Neural progenitor cell (in vitro differentiated cells): ENCODE data around the gene PACC1. TPM values are rescaled to one million over a fixed set of nuclear protein-coding genes. Genes with fewer than 3 reads are reported as not detected.

Experiments
- DNase-seq: peaks from one replicate; pipeline ENCODE4 v3.0.0-alpha.2; 2016; ENCODE audit warnings: low spot score
- H2AFZ ChIP-seq: fragments of 200-600 bp; sonication (generic); replicated peaks from 2 replicates; pipeline ENCODE4 v1.6.1; 2016; ENCODE audit warnings: antibody characterized with exemption
- H3F3A ChIP-seq: fragments of 200-600 bp; sonication (generic); 2 replicates; pipeline ENCODE4 v1.6.1; 2016; ENCODE audit warnings: antibody characterized with exemption, low read depth
- H3K27ac ChIP-seq: fragments of 200-600 bp; sonication (generic); 2 replicates; pipeline ENCODE4 v1.5.1; 2016; ENCODE audit warnings: mild to moderate bottlenecking
- H3K27me3 ChIP-seq: fragments of 200-600 bp; sonication (generic); 2 replicates; pipeline ENCODE4 v1.6.1; 2016; ENCODE audit warnings: mild to moderate bottlenecking, moderate library complexity
- H3K36me3 ChIP-seq: fragments of 200-600 bp; sonication (generic); 2 replicates; pipeline ENCODE4 v1.5.1; 2016
- H3K4me1 ChIP-seq: fragments of 200-600 bp; sonication (generic); 2 replicates; pipeline ENCODE4 v1.6.1; 2016; ENCODE audit warnings: mixed run types
- H3K4me2 ChIP-seq: fragments of 200-600 bp; sonication (generic); 2 replicates; pipeline ENCODE4 v1.6.1; 2016
- H3K4me3 ChIP-seq: fragments of 200-600 bp; sonication (generic); 2 replicates; pipeline ENCODE4 v1.5.1; 2016
- H3K79me2 ChIP-seq: fragments of 200-600 bp; sonication (generic); 2 replicates; pipeline ENCODE4 v1.6.1; 2016; ENCODE audit warnings: low read depth
- H3K9ac ChIP-seq: fragments of 200-600 bp; sonication (generic); 2 replicates; pipeline ENCODE4 v1.6.1; 2016
- H3K9me3 ChIP-seq: fragments of 200-600 bp; sonication (generic); 2 replicates; pipeline ENCODE4 v1.5.1; 2016; ENCODE audit warnings: low read depth
- H4K20me1 ChIP-seq: fragments of 200-600 bp; sonication (generic); 2 replicates; pipeline ENCODE4 v1.6.1; 2016; ENCODE audit warnings: low read depth
- H3K27ac Mint-ChIP-seq: 3 replicates; pipeline ENCODE4 v1.8.0; 2021; ENCODE audit warnings: mixed read lengths
- H3K27me3 Mint-ChIP-seq: 2 replicates; pipeline ENCODE4 v1.8.0; 2022; ENCODE audit warnings: low read depth, mild to moderate bottlenecking, inconsistent platforms, moderate library complexity, mixed read lengths; ENCODE audit not compliant: insufficient read depth
- H3K36me3 Mint-ChIP-seq: 3 replicates; pipeline ENCODE4 v1.8.0; 2021; ENCODE audit warnings: mixed read lengths
- H3K4me1 Mint-ChIP-seq: 3 replicates; pipeline ENCODE4 v1.8.0; 2021; ENCODE audit warnings: mixed read lengths
- H3K4me3 Mint-ChIP-seq: 3 replicates; pipeline ENCODE4 v1.8.0; 2021; ENCODE audit warnings: mild to moderate bottlenecking, moderate library complexity, mixed read lengths
- H3K9me3 Mint-ChIP-seq: 3 replicates; pipeline ENCODE4 v1.8.0; 2020; ENCODE audit warnings: mixed read lengths
- CTCF ChIP-seq: fragments of 200-600 bp; sonication (generic); IDR thresholded peaks from 2 replicates; pipeline ENCODE4 v1.5.1; 2017; ENCODE audit warnings: antibody characterized with exemption, mild to moderate bottlenecking
- EZH2 ChIP-seq: fragments of 200-600 bp; sonication (generic); IDR thresholded peaks from 2 replicates; pipeline ENCODE4 v1.6.1; 2017; ENCODE audit warnings: antibody characterized with exemption, mild to moderate bottlenecking, moderate library complexity
- EZH2phosphoT487 ChIP-seq: fragments of 200-600 bp; sonication (generic); IDR thresholded peaks from 2 replicates; pipeline ENCODE4 v1.6.1; 2017; ENCODE audit warnings: antibody characterized with exemption
- total RNA-seq: library from RNA; depleted of rRNA; stranded (reverse); fragments of >200 nt; gene quantifications from 2 replicates; pipeline ENCODE4 v1.2.3, GENCODE V29; 2015; ENCODE audit warnings: low replicate concordance

The PACC1 gene
- total RNA-seq, 1 donor from 2014 or later, result 21.1 TPM

- H3K9me3 Mint-ChIP-seq, result no peaks in the 10 kb centered on the region
- H2AFZ ChIP-seq, result no peak overlapping the region
- no peak overlapping the region for H3K27ac ChIP-seq
- no peak overlapping the region for H3K9ac ChIP-seq
- H3K4me1 ChIP-seq, result no peaks in the 10 kb centered on the region
- peaks cover 2% of the 10 kb centered on the region for H3F3A ChIP-seq
- no peaks in the 10 kb centered on the region for H3K9me3 ChIP-seq
- H3K27me3 Mint-ChIP-seq, result no peaks in the 10 kb centered on the region
- H4K20me1 ChIP-seq, result peaks cover 2% of the 10 kb centered on the region
- TF ChIP-seq EZH2phosphoT487 (no peak), EZH2 (no peak), CTCF (no peak)
- H3K27me3 ChIP-seq, result peaks cover 3% of the 10 kb centered on the region
- no peak overlapping the region for H3K4me3 ChIP-seq
- no peak overlapping the region for H3K4me2 ChIP-seq
- H3K4me1 Mint-ChIP-seq, result peaks cover 11% of the 10 kb centered on the region
- DNase-seq, result no peak
- H3K36me3 ChIP-seq, result no peaks in the 10 kb centered on the region
- peak overlapping the region; percentile 13 for H3K27ac Mint-ChIP-seq
- H3K36me3 Mint-ChIP-seq, result peaks cover 1% of the 10 kb centered on the region
- no peak overlapping the region for H3K4me3 Mint-ChIP-seq
- H3K79me2 ChIP-seq, result no peaks in the 10 kb centered on the region
These were observed 24.1 kb upstream of the PACC1 start for GRCh38 chr1:212438831-212439237.

GRCh38 chr1:212437179-212437798 is 22.6 kb upstream of the PACC1 start:
- no peaks in the 10 kb centered on the region for H3K36me3 Mint-ChIP-seq
- Histone ChIP-seq H3K4me3 (no peak overlapping the region), H3K36me3 (no peaks in the 10 kb centered on the region), H3F3A (peaks cover 4% of the 10 kb centered on the region), H3K27ac (no peak overlapping the region), H2AFZ (no peak overlapping the region), H3K4me1 (peaks cover under 1% of the 10 kb centered on the region), H3K79me2 (no peaks in the 10 kb centered on the region), H3K27me3 (peaks cover 15% of the 10 kb centered on the region), H3K4me2 (no peak overlapping the region), H4K20me1 (peaks cover 4% of the 10 kb centered on the region), H3K9me3 (no peaks in the 10 kb centered on the region), H3K9ac (no peak overlapping the region)
- no peak for DNase-seq
- H3K27me3 Mint-ChIP-seq, result no peaks in the 10 kb centered on the region
- no peaks in the 10 kb centered on the region for H3K9me3 Mint-ChIP-seq
- H3K4me3 Mint-ChIP-seq, result no peak overlapping the region
- peaks cover 19% of the 10 kb centered on the region for H3K4me1 Mint-ChIP-seq
- TF ChIP-seq CTCF, result no peak
- TF ChIP-seq EZH2phosphoT487, result no peak
- no peak for TF ChIP-seq EZH2
- H3K27ac Mint-ChIP-seq, result no peak overlapping the region

- TF ChIP-seq EZH2phosphoT487 (no peak), CTCF (no peak), EZH2 (no peak)
- Histone ChIP-seq H3K27me3 (peaks cover 28% of the 10 kb centered on the region), H3K9me3 (no peaks in the 10 kb centered on the region), H4K20me1 (peaks cover 4% of the 10 kb centered on the region), H3F3A (peaks cover 9% of the 10 kb centered on the region), H3K36me3 (no peaks in the 10 kb centered on the region), H3K4me3 (no peak overlapping the region), H3K4me1 (peaks cover 3% of the 10 kb centered on the region), H2AFZ (no peak overlapping the region), H3K79me2 (no peaks in the 10 kb centered on the region), H3K27ac (no peak overlapping the region), H3K9ac (no peak overlapping the region), H3K4me2 (no peak overlapping the region)
- H3K27me3 Mint-ChIP-seq, result no peaks in the 10 kb centered on the region
- peaks cover 21% of the 10 kb centered on the region for H3K4me1 Mint-ChIP-seq
- H3K9me3 Mint-ChIP-seq, result no peaks in the 10 kb centered on the region
- no peak for DNase-seq
- H3K36me3 Mint-ChIP-seq, result no peaks in the 10 kb centered on the region
- no peak overlapping the region for H3K27ac Mint-ChIP-seq
- H3K4me3 Mint-ChIP-seq, result no peak overlapping the region
These were observed 20.3 kb upstream of the PACC1 start for GRCh38 chr1:212434992-212435391.
